Trophoblast cell (in vitro differentiated cells and primary cell): ENCODE measurements around the gene TCAF1.
"Not testable (repeated sequence)": the region's sequence is repeated elsewhere in the genome, so short reads cannot be mapped to it uniquely, and the experiment has no call there.

Source experiments
- DNase-seq, 2 donors: peaks; one replicate each; pipeline ENCODE4 v3.0.0-alpha.2; 2016
- H2AFZ ChIP-seq: 2 replicates; pipeline ENCODE4 v1.6.1; 2013; ENCODE audit warnings: low read length, moderate library complexity, mild to moderate bottlenecking; ENCODE audit not compliant: insufficient read depth, poor library complexity
- H2AK5ac ChIP-seq: 2 replicates; pipeline ENCODE4 v1.6.1; 2013; ENCODE audit warnings: mild to moderate bottlenecking, low read length
- H2BK120ac ChIP-seq: 2 replicates; pipeline ENCODE4 v1.6.1; 2013; ENCODE audit warnings: low read length, mild to moderate bottlenecking, moderate library complexity; ENCODE audit not compliant: insufficient read depth, poor library complexity
- H2BK12ac ChIP-seq: 2 replicates; pipeline ENCODE4 v1.6.1; 2013; ENCODE audit warnings: mild to moderate bottlenecking, low read length, moderate library complexity
- H2BK5ac ChIP-seq: 2 replicates; pipeline ENCODE4 v1.6.1; 2013; ENCODE audit warnings: low read length, low read depth, moderate library complexity, mild to moderate bottlenecking; ENCODE audit not compliant: poor library complexity
- H3K14ac ChIP-seq: 2 replicates; pipeline ENCODE4 v1.6.1; 2013; ENCODE audit warnings: mild to moderate bottlenecking, low read length
- H3K18ac ChIP-seq: 2 replicates; pipeline ENCODE4 v1.6.1; 2013; ENCODE audit warnings: mild to moderate bottlenecking, low read length
- H3K23ac ChIP-seq: 2 replicates; pipeline ENCODE4 v1.6.1; 2013; ENCODE audit warnings: low read length
- H3K27ac ChIP-seq: 2 replicates; pipeline ENCODE4 v1.5.1; 2013; ENCODE audit warnings: low read depth, mild to moderate bottlenecking, inconsistent platforms, low read length, moderate library complexity
- H3K27me3 ChIP-seq: 2 replicates; pipeline ENCODE4 v1.6.1; 2013; ENCODE audit warnings: inconsistent platforms, mild to moderate bottlenecking, low read length, moderate library complexity; ENCODE audit not compliant: insufficient read depth
- H3K36me3 ChIP-seq, 2 experiments: 1 replicate in 1 of 2; 2 replicates in 1 of 2; pipeline ENCODE4 v1.6.1; 2013; ENCODE audit warnings: low read length in 2 of 2, mild to moderate bottlenecking in 2 of 2, moderate library complexity in 1 of 2; ENCODE audit not compliant: insufficient read depth in 2 of 2, control insufficient read depth in 1 of 2
- H3K4ac ChIP-seq: 2 replicates; pipeline ENCODE4 v1.6.1; 2013; ENCODE audit warnings: low read depth, mild to moderate bottlenecking, low read length, moderate library complexity
- H3K4me1 ChIP-seq, 2 experiments: 1 replicate in 1 of 2; 2 replicates in 1 of 2; pipeline ENCODE4 v1.6.1; 2013; ENCODE audit warnings: low read length in 2 of 2, mild to moderate bottlenecking in 2 of 2, moderate library complexity in 1 of 2; ENCODE audit not compliant: insufficient read depth in 2 of 2, control insufficient read depth in 1 of 2
- H3K4me2 ChIP-seq: 2 replicates; pipeline ENCODE4 v1.6.1; 2013; ENCODE audit warnings: inconsistent platforms, mild to moderate bottlenecking, low read length, moderate library complexity
- H3K4me3 ChIP-seq: 2 replicates; pipeline ENCODE4 v1.5.1; 2013; ENCODE audit warnings: mild to moderate bottlenecking, low read depth, low read length, inconsistent platforms
- H3K79me1 ChIP-seq: one replicate; pipeline ENCODE4 v1.6.1; 2013; ENCODE audit warnings: low read length
- H3K79me2 ChIP-seq: 2 replicates; pipeline ENCODE4 v1.6.1; 2013; ENCODE audit warnings: low read length, mild to moderate bottlenecking; ENCODE audit not compliant: control insufficient read depth, insufficient read depth, poor library complexity
- H3K9ac ChIP-seq: 2 replicates; pipeline ENCODE4 v1.6.1; 2013; ENCODE audit warnings: mild to moderate bottlenecking, low read length
- H3K9me3 ChIP-seq: 2 replicates; pipeline ENCODE4 v1.6.1; 2013; ENCODE audit warnings: low read depth, mild to moderate bottlenecking, control low read depth, inconsistent platforms, low read length; ENCODE audit not compliant: insufficient read depth
- H4K12ac ChIP-seq: 2 replicates; pipeline ENCODE4 v1.6.1; 2013; ENCODE audit warnings: low read depth, mild to moderate bottlenecking, low read length, moderate library complexity
- H4K8ac ChIP-seq: 2 replicates; pipeline ENCODE4 v1.6.1; 2013; ENCODE audit warnings: low read depth, mild to moderate bottlenecking, low read length, moderate library complexity
- H4K91ac ChIP-seq: one replicate; pipeline ENCODE4 v1.6.1; 2013; ENCODE audit warnings: low read depth, mild to moderate bottlenecking, low read length, moderate library complexity
- WGBS: extraction: QIAGEN DNeasy Blood & Tissue Kit; methylation state at CpG from one replicate; pipeline ENCODE4 v1.1.7; 2013; ENCODE audit warnings: missing lambda C conversion rate; ENCODE audit not compliant: insufficient read length, insufficient coverage; ENCODE audit errors: extremely low coverage; 5-methylcytosine and 5-hydroxymethylcytosine counted together

TCAF1 gene

DNA sequence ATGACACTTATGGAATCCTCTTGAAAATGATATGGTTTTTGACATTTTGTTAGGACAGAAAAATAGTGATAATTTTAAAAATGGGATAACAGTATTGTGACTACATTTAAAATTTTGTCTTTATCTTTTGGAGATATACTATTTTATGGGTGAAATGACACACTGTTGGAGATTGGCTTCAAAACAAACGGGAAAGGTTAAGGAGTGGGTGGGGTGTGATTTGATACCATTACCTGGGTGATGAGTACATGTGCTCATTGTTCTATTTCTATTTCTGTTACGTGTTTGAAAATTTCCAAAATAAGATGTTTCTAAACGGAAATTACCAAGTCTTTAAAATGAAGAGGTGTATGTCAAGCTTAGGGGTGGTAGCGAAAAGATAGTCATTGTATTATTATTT, 28.7 kb downstream of the TCAF1 start:
- peaks cover 14 to 22% of the 10 kb centered on the region in 2 experiments for H3K36me3 ChIP-seq
- H2BK120ac ChIP-seq, H3K79me2 ChIP-seq, H3K9me3 ChIP-seq, H3K14ac ChIP-seq, H4K8ac ChIP-seq, H3K23ac ChIP-seq, H3K27ac ChIP-seq, H3K9ac ChIP-seq, H3K4me1 ChIP-seq, H4K91ac ChIP-seq, H3K4ac ChIP-seq, DNase-seq, H3K18ac ChIP-seq, H2BK12ac ChIP-seq, H2BK5ac ChIP-seq, H3K79me1 ChIP-seq, H3K4me3 ChIP-seq, H2AFZ ChIP-seq, H2AK5ac ChIP-seq, H3K4me2 ChIP-seq, H4K12ac ChIP-seq, H3K27me3 ChIP-seq: not testable (repeated sequence)
- WGBS, result no CpG with 5 or more reads among the region's 4 CpGs

DNA sequence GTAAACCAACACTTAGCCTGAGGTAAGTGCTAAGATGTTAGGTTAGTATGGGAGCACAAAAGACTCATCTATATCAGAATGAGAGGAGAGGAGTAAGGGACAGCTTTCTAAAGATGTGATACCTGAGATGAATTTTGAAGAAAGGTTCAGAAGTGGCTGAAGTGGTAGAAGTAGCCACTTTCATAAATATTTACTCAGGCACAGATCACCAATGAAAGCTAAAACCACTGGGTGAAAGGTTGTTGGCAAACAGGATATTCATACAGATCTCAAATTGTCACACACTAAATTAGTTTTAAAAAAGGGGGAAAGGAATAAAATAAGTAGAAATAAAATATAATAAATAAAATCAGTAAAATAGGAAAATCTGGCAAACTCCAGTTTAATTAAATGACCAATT, 30.4 kb downstream of the TCAF1 start:
- H3K4ac ChIP-seq, H3K4me3 ChIP-seq, H3K27ac ChIP-seq, H2BK120ac ChIP-seq, H3K14ac ChIP-seq, H3K23ac ChIP-seq, H3K4me2 ChIP-seq, H3K4me1 ChIP-seq, H3K79me2 ChIP-seq, H3K27me3 ChIP-seq, H2BK5ac ChIP-seq, H4K12ac ChIP-seq, H2BK12ac ChIP-seq, H3K18ac ChIP-seq, H2AK5ac ChIP-seq, H4K91ac ChIP-seq, H3K79me1 ChIP-seq, DNase-seq, H4K8ac ChIP-seq, H2AFZ ChIP-seq, H3K9ac ChIP-seq, H3K9me3 ChIP-seq: not testable (repeated sequence)
- peaks cover 9 to 16% of the 10 kb centered on the region in 2 experiments for H3K36me3 ChIP-seq

DNA sequence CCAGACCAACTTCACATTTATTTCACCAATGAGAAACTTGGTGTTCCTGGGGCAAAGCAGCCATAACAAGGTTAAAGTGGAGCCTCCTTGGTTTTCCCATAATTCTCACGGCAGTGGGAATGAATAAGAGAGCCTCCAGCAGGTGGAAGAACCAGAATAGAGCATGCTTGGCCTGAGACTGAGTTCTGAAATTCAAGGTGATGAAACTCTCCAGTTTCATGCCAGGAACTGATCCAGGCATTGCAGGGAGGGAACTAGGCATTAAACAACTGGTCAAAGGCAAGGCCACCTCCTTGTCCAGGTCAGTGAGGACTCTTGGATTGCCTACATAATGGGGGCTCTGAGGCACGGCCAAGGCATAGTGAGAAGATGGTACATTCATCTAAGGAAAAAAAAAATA, 44.0 kb downstream of the TCAF1 start:
- not testable (repeated sequence) for H3K79me2 ChIP-seq, H2BK12ac ChIP-seq, H3K4me3 ChIP-seq, H3K9ac ChIP-seq, H3K23ac ChIP-seq, H2AFZ ChIP-seq, H3K79me1 ChIP-seq, H3K9me3 ChIP-seq, H2AK5ac ChIP-seq, H3K27me3 ChIP-seq, H3K18ac ChIP-seq, H3K4me1 ChIP-seq, H2BK5ac ChIP-seq, H4K8ac ChIP-seq, H3K4ac ChIP-seq, H4K91ac ChIP-seq, H3K4me2 ChIP-seq, H3K14ac ChIP-seq, H4K12ac ChIP-seq, H3K27ac ChIP-seq, DNase-seq, H3K36me3 ChIP-seq, H2BK120ac ChIP-seq
- WGBS, result no CpG with 5 or more reads among the region's 2 CpGs

DNA sequence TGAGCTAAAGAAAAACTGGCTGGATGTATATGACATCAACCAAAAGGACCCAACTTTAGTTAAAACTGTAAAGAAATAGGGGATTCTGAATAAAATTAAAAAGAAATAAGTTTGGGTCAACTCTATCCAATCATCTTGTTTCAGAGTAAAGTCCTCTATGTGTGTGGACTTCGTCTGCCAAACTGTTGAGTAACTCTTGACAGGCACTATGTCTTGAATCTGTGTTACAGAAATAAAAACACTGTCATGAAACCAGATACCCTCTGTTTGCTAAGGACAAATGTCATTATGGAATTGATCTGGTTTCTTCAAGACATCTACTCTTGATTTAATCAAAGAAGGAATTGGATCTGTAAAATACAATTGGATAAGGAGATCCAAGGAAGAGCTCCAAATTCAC, 46.5 kb downstream of the TCAF1 start:
- H4K8ac ChIP-seq, H3K4me3 ChIP-seq, H2BK12ac ChIP-seq: not testable (repeated sequence)

More for the DNA sequence above, 46.5 kb downstream of the TCAF1 start:
- no CpG with 5 or more reads among the region's 1 CpG for WGBS
- DNase-seq, H3K36me3 ChIP-seq, H3K18ac ChIP-seq, H3K4me1 ChIP-seq, H3K14ac ChIP-seq, H3K23ac ChIP-seq, H3K4me2 ChIP-seq, H3K9ac ChIP-seq, H3K27me3 ChIP-seq, H2BK5ac ChIP-seq, H2AK5ac ChIP-seq, H3K79me1 ChIP-seq, H4K12ac ChIP-seq, H3K27ac ChIP-seq, H3K79me2 ChIP-seq, H4K91ac ChIP-seq, H3K4ac ChIP-seq, H3K9me3 ChIP-seq, H2AFZ ChIP-seq, H2BK120ac ChIP-seq: not testable (repeated sequence)
